Nephron (organoid): ENCODE data around the gene ZBTB1.
"Not testable (repeated sequence)": the region's sequence is repeated elsewhere in the genome, so short reads cannot be mapped to it uniquely, and the experiment has no call there.

Experiments used
- H3K27ac Mint-ChIP-seq, 3 experiments: 2 replicates each; pipeline ENCODE4 v1.8.0; 2020; ENCODE audit warnings: mixed read lengths in 3 of 3, mild to moderate bottlenecking in 2 of 3, moderate library complexity in 1 of 3
- H3K27me3 Mint-ChIP-seq: 2 replicates; pipeline ENCODE4 v1.8.0; 2021; ENCODE audit warnings: low read depth, mild to moderate bottlenecking, moderate library complexity, mixed read lengths
- H3K36me3 Mint-ChIP-seq: 2 replicates; pipeline ENCODE4 v1.8.0; 2020; ENCODE audit warnings: low read depth, mixed read lengths
- H3K4me1 Mint-ChIP-seq: 2 replicates; pipeline ENCODE4 v1.8.0; 2020; ENCODE audit warnings: mixed read lengths
- H3K4me3 Mint-ChIP-seq, 3 experiments: 2 replicates each; pipeline ENCODE4 v1.8.0; 2020; ENCODE audit warnings: mild to moderate bottlenecking in 3 of 3, mixed read lengths in 3 of 3, moderate library complexity in 2 of 3
- H3K9me3 Mint-ChIP-seq: 2 replicates; pipeline ENCODE4 v1.8.0; 2020; ENCODE audit warnings: mixed read lengths
- TF ChIP-seq, protein P1 (sequence below), 3 experiments: fragments of 200-600 bp; sonication (generic); IDR thresholded peaks; one replicate each; pipeline ENCODE4 v1.5.0; 2021; ENCODE audit warnings: antibody characterized with exemption in 3 of 3; ENCODE audit not compliant: unreplicated experiment in 3 of 3

Gene ZBTB1

DNA sequence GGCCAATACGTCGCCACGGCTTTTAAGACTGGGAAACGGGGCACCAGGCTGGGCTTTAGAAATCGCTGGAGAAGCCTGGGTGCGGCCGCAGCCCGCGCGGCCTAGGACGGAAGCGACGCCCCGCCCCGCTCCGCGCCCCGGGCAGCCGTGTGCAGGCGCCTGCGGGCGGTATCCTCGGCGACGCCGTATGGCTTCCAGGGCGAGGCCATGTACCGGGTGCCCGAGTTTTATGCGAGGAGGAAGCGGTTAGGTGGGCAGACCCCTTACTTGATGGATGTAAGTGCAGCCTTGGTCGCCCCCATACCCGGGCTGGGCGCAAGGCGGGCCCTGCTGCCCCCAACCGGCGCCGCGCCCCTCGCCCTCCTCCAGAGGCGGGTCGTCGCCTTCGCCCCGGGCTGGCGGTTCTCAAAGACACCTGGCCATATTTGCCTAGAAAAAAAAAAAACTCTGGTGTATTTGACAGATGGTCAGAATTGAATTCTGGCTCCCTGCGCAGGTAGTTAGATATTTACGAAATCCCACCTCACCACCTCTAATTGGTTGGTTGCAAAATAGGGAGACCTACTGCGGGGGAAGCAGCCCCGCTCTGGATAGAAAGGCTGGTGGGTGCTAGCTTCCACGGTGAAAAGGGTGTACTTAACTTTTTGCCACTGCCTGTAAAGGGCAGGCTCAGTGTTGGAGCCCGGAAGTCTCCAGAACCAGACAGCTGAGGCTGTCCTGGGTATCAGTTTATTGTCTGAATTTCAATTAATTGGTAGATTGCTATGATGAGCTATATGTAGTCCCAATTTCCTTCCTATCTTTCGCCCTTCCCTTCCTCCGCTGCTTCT, 45.4 kb downstream of the ZBTB1 start, which contains the start of gene PPP1R36:
Gene PPP1R36, plus strand, starts transcription at position 171 of the 830 bp plus-strand sequence. Its CDS starts 37 bp downstream, at position 208.
- no peak within 1 kb of the TSS for H3K27ac Mint-ChIP-seq
- TF ChIP-seq, protein P1, sequence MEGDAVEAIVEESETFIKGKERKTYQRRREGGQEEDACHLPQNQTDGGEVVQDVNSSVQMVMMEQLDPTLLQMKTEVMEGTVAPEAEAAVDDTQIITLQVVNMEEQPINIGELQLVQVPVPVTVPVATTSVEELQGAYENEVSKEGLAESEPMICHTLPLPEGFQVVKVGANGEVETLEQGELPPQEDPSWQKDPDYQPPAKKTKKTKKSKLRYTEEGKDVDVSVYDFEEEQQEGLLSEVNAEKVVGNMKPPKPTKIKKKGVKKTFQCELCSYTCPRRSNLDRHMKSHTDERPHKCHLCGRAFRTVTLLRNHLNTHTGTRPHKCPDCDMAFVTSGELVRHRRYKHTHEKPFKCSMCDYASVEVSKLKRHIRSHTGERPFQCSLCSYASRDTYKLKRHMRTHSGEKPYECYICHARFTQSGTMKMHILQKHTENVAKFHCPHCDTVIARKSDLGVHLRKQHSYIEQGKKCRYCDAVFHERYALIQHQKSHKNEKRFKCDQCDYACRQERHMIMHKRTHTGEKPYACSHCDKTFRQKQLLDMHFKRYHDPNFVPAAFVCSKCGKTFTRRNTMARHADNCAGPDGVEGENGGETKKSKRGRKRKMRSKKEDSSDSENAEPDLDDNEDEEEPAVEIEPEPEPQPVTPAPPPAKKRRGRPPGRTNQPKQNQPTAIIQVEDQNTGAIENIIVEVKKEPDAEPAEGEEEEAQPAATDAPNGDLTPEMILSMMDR (IDR thresholded peaks at IDR 0.05; ENCODE audit: unreplicated experiment in 3 of 3) = no peak
- no peaks in the 10 kb centered on the region for H3K4me1 Mint-ChIP-seq
- H3K36me3 Mint-ChIP-seq = no peaks in the 10 kb centered on the region
- H3K9me3 Mint-ChIP-seq = no peaks in the 10 kb centered on the region
- H3K27me3 Mint-ChIP-seq = peaks cover 32% of the 10 kb centered on the region
- H3K4me3 Mint-ChIP-seq = peak within 1 kb of the TSS; percentile 70 to 73 (median 72)

DNA sequence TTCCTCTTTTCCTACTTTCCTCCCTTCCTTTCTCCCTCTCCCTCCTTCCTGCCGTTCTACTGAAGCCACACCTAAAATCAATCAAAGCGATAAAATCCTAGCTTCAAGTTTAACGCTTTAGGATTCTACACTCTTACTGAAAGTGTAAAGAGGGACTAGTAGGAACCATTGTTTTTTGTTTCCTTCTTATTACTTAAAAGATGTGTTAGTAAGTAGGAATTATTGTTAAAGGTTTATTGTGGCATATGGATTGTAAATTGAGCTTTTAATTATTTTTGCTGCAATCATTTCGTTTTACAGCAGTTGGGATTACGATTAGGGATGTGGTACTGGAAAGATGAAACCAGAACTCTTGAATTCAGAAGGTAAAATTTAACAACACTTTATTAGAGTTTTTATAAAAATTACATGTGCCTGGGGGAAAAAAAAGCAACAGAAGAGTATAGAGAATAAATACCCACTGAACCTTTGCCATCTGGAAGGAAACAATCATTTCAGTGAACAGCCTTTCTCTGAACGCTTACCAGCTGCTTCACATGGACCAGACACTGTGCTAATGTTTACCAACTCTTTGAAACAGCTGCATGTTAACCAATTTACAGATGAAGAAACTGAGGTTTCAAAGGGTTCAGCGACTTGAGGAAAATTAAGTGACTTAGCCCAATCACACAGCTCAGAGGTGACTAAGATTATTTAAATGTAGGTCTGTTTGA, 46.2 kb downstream of the ZBTB1 start:
- no peak overlapping the region for H3K27ac Mint-ChIP-seq
- no peaks in the 10 kb centered on the region for H3K36me3 Mint-ChIP-seq
- no peaks in the 10 kb centered on the region for H3K9me3 Mint-ChIP-seq
- TF ChIP-seq, protein P1 (IDR thresholded peaks at IDR 0.05; ENCODE audit: unreplicated experiment in 3 of 3) = no peak
- peaks cover 32% of the 10 kb centered on the region for H3K27me3 Mint-ChIP-seq
- peak overlapping the region; percentile 70 to 73 (median 72) for H3K4me3 Mint-ChIP-seq
- H3K4me1 Mint-ChIP-seq = no peaks in the 10 kb centered on the region

DNA sequence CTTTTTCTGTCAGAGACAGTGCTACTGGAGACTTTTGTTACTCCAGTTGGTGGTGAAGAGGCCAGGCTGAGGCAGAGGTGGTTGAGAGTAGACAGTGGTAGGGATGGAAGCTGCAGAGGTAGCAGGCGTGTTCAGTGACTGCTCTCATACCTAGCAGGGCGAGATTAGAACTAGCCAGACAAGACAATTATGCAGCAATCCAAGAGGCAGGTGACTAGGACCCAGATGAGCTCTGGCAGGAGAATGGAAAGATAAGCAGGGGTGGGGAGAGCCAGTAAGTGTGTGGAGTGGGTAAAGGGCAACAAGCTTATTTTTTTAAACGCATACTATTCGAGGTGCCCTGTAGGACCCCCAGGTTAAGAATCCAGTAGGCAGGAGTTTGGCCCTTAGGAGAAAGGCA, 50.0 kb downstream of the ZBTB1 start:
- H3K36me3 Mint-ChIP-seq = no peaks in the 10 kb centered on the region
- TF ChIP-seq, protein P1 (IDR thresholded peaks at IDR 0.05; ENCODE audit: unreplicated experiment in 3 of 3) = no peak
- H3K4me1 Mint-ChIP-seq = no peaks in the 10 kb centered on the region
- H3K27ac Mint-ChIP-seq = no peak overlapping the region
- no peaks in the 10 kb centered on the region for H3K9me3 Mint-ChIP-seq
- peaks cover 16% of the 10 kb centered on the region for H3K27me3 Mint-ChIP-seq
- no peak overlapping the region for H3K4me3 Mint-ChIP-seq

DNA sequence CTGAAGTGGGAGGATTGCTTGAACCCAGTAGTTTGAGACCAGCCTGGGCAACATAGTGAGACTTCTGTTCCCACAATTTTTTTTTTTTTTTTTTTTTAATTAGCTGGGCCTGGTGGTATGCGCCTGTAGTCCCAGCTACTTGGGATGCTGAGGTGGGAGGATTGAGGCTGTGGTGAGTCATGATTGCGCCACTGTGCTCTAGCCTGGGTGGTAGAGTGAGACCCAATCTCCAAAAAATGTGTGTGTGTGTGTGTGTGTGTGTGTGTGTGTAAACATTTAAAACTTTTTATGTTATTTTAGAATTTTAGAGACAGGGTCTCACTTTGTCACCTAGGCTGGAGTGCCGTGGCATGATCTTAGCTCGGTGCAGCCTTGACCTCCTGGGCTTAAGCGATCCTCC, 52.0 kb downstream of the ZBTB1 start:
- Mint-ChIP-seq H3K36me3 (no peaks in the 10 kb centered on the region), H3K4me3 (no peak overlapping the region), H3K4me1 (no peaks in the 10 kb centered on the region), H3K9me3 (no peaks in the 10 kb centered on the region), H3K27me3 (peaks cover 4% of the 10 kb centered on the region), H3K27ac (no peak overlapping the region)
- TF ChIP-seq, protein P1 (IDR thresholded peaks at IDR 0.05; ENCODE audit: unreplicated experiment in 3 of 3) = no peak

DNA sequence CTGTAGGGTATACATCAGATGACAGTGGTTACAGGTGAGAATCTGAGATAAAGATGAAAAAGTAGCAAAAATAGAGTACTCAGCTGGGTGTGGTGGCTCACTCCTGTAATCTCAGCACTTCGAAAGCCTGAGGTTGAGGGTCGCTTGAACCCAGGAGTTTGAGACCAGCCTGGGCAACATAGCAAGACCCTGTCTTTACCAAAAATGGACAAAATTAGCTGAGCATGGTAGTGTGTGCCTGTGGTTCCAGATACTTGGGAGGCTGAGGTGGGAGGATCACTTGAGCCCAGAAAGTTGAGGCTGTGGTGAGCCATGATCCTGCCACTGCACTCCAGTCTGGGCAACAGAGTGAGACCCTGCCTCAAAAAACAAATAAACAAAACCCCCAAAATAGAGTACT, 53.6 kb downstream of the ZBTB1 start:
- H3K27ac Mint-ChIP-seq = not testable (repeated sequence)

DNA sequence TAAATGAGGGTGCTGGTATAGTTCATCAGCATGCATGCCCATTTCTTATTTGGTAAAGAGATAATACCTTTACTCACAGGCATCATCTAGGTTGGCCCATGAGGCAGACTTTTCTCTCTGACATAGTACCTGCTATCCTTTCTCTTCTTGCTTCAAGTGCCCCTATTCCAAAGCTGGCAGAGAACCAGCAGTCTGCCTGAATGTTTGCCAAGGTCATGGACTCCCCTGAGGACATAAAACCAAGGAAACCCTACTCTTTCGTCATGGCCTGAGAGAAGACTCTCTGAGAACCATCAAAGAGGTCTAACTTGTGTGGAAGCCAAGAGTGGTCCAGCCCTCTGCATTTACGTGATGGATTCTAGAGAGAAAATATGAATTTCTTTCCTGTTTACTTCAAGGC, 57.1 kb downstream of the ZBTB1 start:
- TF ChIP-seq, protein P1 (IDR thresholded peaks at IDR 0.05; ENCODE audit: unreplicated experiment in 3 of 3) = no peak
- peaks cover 9% of the 10 kb centered on the region for H3K4me1 Mint-ChIP-seq
- no peaks in the 10 kb centered on the region for H3K36me3 Mint-ChIP-seq
- no peak overlapping the region for H3K4me3 Mint-ChIP-seq
- H3K27ac Mint-ChIP-seq = no peak overlapping the region
- no peaks in the 10 kb centered on the region for H3K9me3 Mint-ChIP-seq
- H3K27me3 Mint-ChIP-seq = no peaks in the 10 kb centered on the region

More for the DNA sequence above, 53.6 kb downstream of the ZBTB1 start:
- H3K27me3 Mint-ChIP-seq, H3K4me1 Mint-ChIP-seq, H3K36me3 Mint-ChIP-seq, H3K4me3 Mint-ChIP-seq, H3K9me3 Mint-ChIP-seq: not testable (repeated sequence)
